ENCODE results near the gene RYR1. TPM values are rescaled to one million over a fixed set of nuclear protein-coding genes. Genes with fewer than 3 reads are reported as not detected.
"Not testable (repeated sequence)": the region's sequence is repeated elsewhere in the genome, so short reads cannot be mapped to it uniquely, and the experiment has no call there.

The RYR1 gene
- total RNA-seq, 1 donor from 2014 or later, result 8.7 TPM

GRCh38 chr19:38457690-38458405 lies 24.4 kb downstream of the RYR1 start:
- no peak overlapping the region for H3K27ac Mint-ChIP-seq
- no peak overlapping the region for H3K4me3 Mint-ChIP-seq (ENCODE audit: low read depth)
- intact Hi-C loops (cut with micrococcal nuclease), result no loop called here
- no peaks in the 10 kb centered on the region for H3K27me3 Mint-ChIP-seq (ENCODE audit: low read depth)
- H3K4me1 Mint-ChIP-seq (ENCODE audit: low read depth), result peaks cover 6% of the 10 kb centered on the region
- DNase-seq (ENCODE audit: low spot score), result no peak
- no peaks in the 10 kb centered on the region for H3K9me3 Mint-ChIP-seq
- peaks cover 8% of the 10 kb centered on the region for H3K36me3 Mint-ChIP-seq (ENCODE audit: low read depth)

- Mint-ChIP-seq H3K9me3 (no peaks in the 10 kb centered on the region), H3K27me3 (ENCODE audit: low read depth) (no peaks in the 10 kb centered on the region), H3K36me3 (ENCODE audit: low read depth) (peaks cover 8% of the 10 kb centered on the region), H3K27ac (no peak overlapping the region), H3K4me3 (ENCODE audit: low read depth) (no peak overlapping the region), H3K4me1 (ENCODE audit: low read depth) (no peaks in the 10 kb centered on the region)
- intact Hi-C loops (cut with micrococcal nuclease), result no loop called here
- no peak for DNase-seq (ENCODE audit: low spot score)
Measured at GRCh38 chr19:38458991-38459390, 25.5 kb downstream of the RYR1 start.

GRCh38 chr19:38463365-38463764 lies 29.9 kb downstream of the RYR1 start:
- no peaks in the 10 kb centered on the region for H3K27me3 Mint-ChIP-seq (ENCODE audit: low read depth)
- H3K4me1 Mint-ChIP-seq (ENCODE audit: low read depth), result no peaks in the 10 kb centered on the region
- H3K9me3 Mint-ChIP-seq, result no peaks in the 10 kb centered on the region
- DNase-seq (ENCODE audit: low spot score), result no peak
- H3K27ac Mint-ChIP-seq, result no peak overlapping the region
- intact Hi-C loops (cut with micrococcal nuclease), result no loop called here
- H3K4me3 Mint-ChIP-seq (ENCODE audit: low read depth), result no peak overlapping the region
- peaks cover 3% of the 10 kb centered on the region for H3K36me3 Mint-ChIP-seq (ENCODE audit: low read depth)

- peaks cover 2% of the 10 kb centered on the region for H3K36me3 Mint-ChIP-seq (ENCODE audit: low read depth)
- DNase-seq (ENCODE audit: low spot score), result no peak
- H3K9me3 Mint-ChIP-seq, result no peaks in the 10 kb centered on the region
- no peak overlapping the region for H3K27ac Mint-ChIP-seq
- intact Hi-C loops (cut with micrococcal nuclease), result no loop called here
- H3K4me1 Mint-ChIP-seq (ENCODE audit: low read depth), result no peaks in the 10 kb centered on the region
- no peaks in the 10 kb centered on the region for H3K27me3 Mint-ChIP-seq (ENCODE audit: low read depth)
- H3K4me3 Mint-ChIP-seq (ENCODE audit: low read depth), result no peak overlapping the region
Measured at GRCh38 chr19:38464421-38465082, 31.1 kb downstream of the RYR1 start.

GRCh38 chr19:38466050-38466449 lies 32.6 kb downstream of the RYR1 start:
- Mint-ChIP-seq H3K36me3 (ENCODE audit: low read depth) (no peaks in the 10 kb centered on the region), H3K27ac (no peak overlapping the region), H3K4me1 (ENCODE audit: low read depth) (no peaks in the 10 kb centered on the region), H3K4me3 (ENCODE audit: low read depth) (no peak overlapping the region), H3K27me3 (ENCODE audit: low read depth) (peaks cover 2% of the 10 kb centered on the region), H3K9me3 (no peaks in the 10 kb centered on the region)
- DNase-seq (ENCODE audit: low spot score), result no peak
- intact Hi-C loops (cut with micrococcal nuclease), result no loop called here

- Mint-ChIP-seq H3K36me3 (ENCODE audit: low read depth) (no peaks in the 10 kb centered on the region), H3K9me3 (no peaks in the 10 kb centered on the region), H3K27ac (no peak overlapping the region), H3K4me1 (ENCODE audit: low read depth) (no peaks in the 10 kb centered on the region), H3K27me3 (ENCODE audit: low read depth) (peaks cover 2% of the 10 kb centered on the region), H3K4me3 (ENCODE audit: low read depth) (no peak overlapping the region)
- intact Hi-C loops (cut with micrococcal nuclease), result no loop called here
- DNase-seq (ENCODE audit: low spot score), result no peak
Measured at GRCh38 chr19:38467541-38468525, 34.3 kb downstream of the RYR1 start.

GRCh38 chr19:38469151-38469550 lies 35.7 kb downstream of the RYR1 start:
- Mint-ChIP-seq H3K36me3 (ENCODE audit: low read depth) (no peaks in the 10 kb centered on the region), H3K9me3 (no peaks in the 10 kb centered on the region), H3K4me1 (ENCODE audit: low read depth) (no peaks in the 10 kb centered on the region), H3K27me3 (ENCODE audit: low read depth) (peaks cover 2% of the 10 kb centered on the region), H3K27ac (no peak overlapping the region), H3K4me3 (ENCODE audit: low read depth) (no peak overlapping the region)
- no peak for DNase-seq (ENCODE audit: low spot score)
- intact Hi-C loops (cut with micrococcal nuclease), result no loop called here

GRCh38 chr19:38470788-38471480 lies 37.4 kb downstream of the RYR1 start:
- Mint-ChIP-seq H3K27ac (no peak overlapping the region), H3K4me3 (ENCODE audit: low read depth) (no peak overlapping the region), H3K27me3 (ENCODE audit: low read depth) (peaks cover 2% of the 10 kb centered on the region), H3K36me3 (ENCODE audit: low read depth) (no peaks in the 10 kb centered on the region), H3K9me3 (no peaks in the 10 kb centered on the region), H3K4me1 (ENCODE audit: low read depth) (no peaks in the 10 kb centered on the region)
- DNase-seq (ENCODE audit: low spot score), result no peak
- intact Hi-C loops (cut with micrococcal nuclease), result no loop called here

GRCh38 chr19:38472725-38473124 lies 39.2 kb downstream of the RYR1 start:
- DNase-seq (ENCODE audit: low spot score); H3K4me1 Mint-ChIP-seq (ENCODE audit: low read depth); H3K4me3 Mint-ChIP-seq (ENCODE audit: low read depth); H3K36me3 Mint-ChIP-seq (ENCODE audit: low read depth); H3K27ac Mint-ChIP-seq; intact Hi-C loops (cut with micrococcal nuclease); H3K9me3 Mint-ChIP-seq; H3K27me3 Mint-ChIP-seq (ENCODE audit: low read depth): not testable (repeated sequence)

- Mint-ChIP-seq H3K36me3 (ENCODE audit: low read depth) (no peaks in the 10 kb centered on the region), H3K27ac (no peak overlapping the region), H3K4me1 (ENCODE audit: low read depth) (no peaks in the 10 kb centered on the region), H3K9me3 (no peaks in the 10 kb centered on the region), H3K27me3 (ENCODE audit: low read depth) (peaks cover 2% of the 10 kb centered on the region), H3K4me3 (ENCODE audit: low read depth) (no peak overlapping the region)
- intact Hi-C loops (cut with micrococcal nuclease), result no loop called here
- DNase-seq (ENCODE audit: low spot score), result no peak
Measured at GRCh38 chr19:38473201-38473600, 39.7 kb downstream of the RYR1 start.

- no peak overlapping the region for H3K4me3 Mint-ChIP-seq (ENCODE audit: low read depth)
- H3K4me1 Mint-ChIP-seq (ENCODE audit: low read depth), result no peaks in the 10 kb centered on the region
- H3K9me3 Mint-ChIP-seq, result no peaks in the 10 kb centered on the region
- H3K36me3 Mint-ChIP-seq (ENCODE audit: low read depth), result no peaks in the 10 kb centered on the region
- H3K27me3 Mint-ChIP-seq (ENCODE audit: low read depth), result peaks cover 2% of the 10 kb centered on the region
- intact Hi-C loops (cut with micrococcal nuclease), result no loop called here
- no peak overlapping the region for H3K27ac Mint-ChIP-seq
- DNase-seq (ENCODE audit: low spot score), result no peak
Measured at GRCh38 chr19:38475176-38475575, 41.7 kb downstream of the RYR1 start.

GRCh38 chr19:38478273-38478971 lies 44.9 kb downstream of the RYR1 start:
- Mint-ChIP-seq H3K9me3 (no peaks in the 10 kb centered on the region), H3K27me3 (ENCODE audit: low read depth) (no peaks in the 10 kb centered on the region), H3K27ac (peak overlapping the region; percentile 28), H3K4me1 (ENCODE audit: low read depth) (peaks cover 2% of the 10 kb centered on the region), H3K36me3 (ENCODE audit: low read depth) (no peaks in the 10 kb centered on the region), H3K4me3 (ENCODE audit: low read depth) (no peak overlapping the region)
- intact Hi-C loops (cut with micrococcal nuclease), result no loop called here
- no peak for DNase-seq (ENCODE audit: low spot score)

Data from activated T-helper 2 cell treated with anti-CD3 and anti-CD28 coated beads, Interferon-gamma antibody, Interleukin-2, Interleukin-4, amounts not matched to agents 10 μg/mL and 5 μg/mL and 100 μg/mL, durations not matched to agents 14 hours and 24 hours and 36 hours (primary cell).